Measurements from ENCODE around the gene DAPK2. TPM values are rescaled to one million over a fixed set of nuclear protein-coding genes. Genes with fewer than 3 reads are reported as not detected.

The DAPK2 gene
- polyA plus RNA-seq, 1 of the 3 experiments (the other 2 are of a cell fraction), result 1.4 TPM

- Histone ChIP-seq H3K36me3 (replicated peaks in 1 of 2; ENCODE audit: control insufficient read depth in 1 of 2, insufficient read depth in 2 of 2, low read length in 1 of 2) (no peaks in the 10 kb centered on the region), H3F3A (replicated peaks; ENCODE audit: insufficient read depth) (peaks cover 4% of the 10 kb centered on the region), H4K20me1 (ENCODE audit: insufficient read depth) (no peaks in the 10 kb centered on the region), H3K79me2 (ENCODE audit: insufficient read depth) (no peaks in the 10 kb centered on the region), H3K4me1 (ENCODE audit: control insufficient read depth in 1 of 2, insufficient read depth in 2 of 2, low read depth in 1 of 2, low read length in 1 of 2) (0 out of 4 replicates have a peak, but pooled peaks cover 0 to 7% of the 10 kb centered on the region in 2 experiments), H3K9me3 (no peaks in the 10 kb centered on the region), H3K9me2 (no peaks in the 10 kb centered on the region), H3K4me2 (no peak overlapping the region), H3K4me3 (ENCODE audit: low read depth in 2 of 2, low read length in 1 of 2) (no peak overlapping the region), H2AFZ (ENCODE audit: low read depth) (no peak overlapping the region), H3K27ac (ENCODE audit: low read depth in 2 of 2, low read length in 1 of 2) (no peak overlapping the region), H3K9ac (no peak overlapping the region), H3K27me3 (ENCODE audit: insufficient read depth) (no peaks in the 10 kb centered on the region)
- DNase-seq, result no peak
- ChIA-PET POLR2A (no interaction called here), CTCF (interaction anchor here (0.8 to 1.0 kb wide), 2 partner anchors 10 to 46 kb away, joined by 3 read pairs; no protein-coding TSS in a partner anchor)
- WGBS (ENCODE audit: low lambda C conversion rate), result 72% methylated on average over 5 of the region's 5 CpGs
- TF ChIP-seq CTCF (IDR thresholded peaks at IDR 0.05) (no peak), MAX (IDR thresholded peaks at IDR 0.05; ENCODE audit: low read depth) (no peak), REST (IDR thresholded peaks at IDR 0.05; ENCODE audit: low read depth, low read length) (no peak)
Observed at GRCh38 chr15:64001148-64001547, 45.1 kb downstream of the DAPK2 start.

- ChIA-PET CTCF (interaction anchor here (0.6 to 0.8 kb wide), 2 partner anchors 46 to 820 kb away, joined by 3 read pairs; no protein-coding TSS in a partner anchor), POLR2A (no interaction called here)
- no peaks in the 10 kb centered on the region for H3K79me2 ChIP-seq (ENCODE audit: insufficient read depth)
- peaks cover 4% of the 10 kb centered on the region for H3F3A ChIP-seq (replicated peaks; ENCODE audit: insufficient read depth)
- H2AFZ ChIP-seq (ENCODE audit: low read depth), result no peak overlapping the region
- no peaks in the 10 kb centered on the region for H3K9me2 ChIP-seq
- peaks cover 3 to 7% of the 10 kb centered on the region in 2 experiments; a peak in 1 of 4 replicates for H3K4me1 ChIP-seq (ENCODE audit: control insufficient read depth in 1 of 2, insufficient read depth in 2 of 2, low read depth in 1 of 2, low read length in 1 of 2)
- no peak overlapping the region for H3K27ac ChIP-seq (ENCODE audit: low read depth in 2 of 2, low read length in 1 of 2)
- H3K4me3 ChIP-seq (ENCODE audit: low read depth in 2 of 2, low read length in 1 of 2), result no peak overlapping the region
- no peaks in the 10 kb centered on the region for H3K27me3 ChIP-seq (ENCODE audit: insufficient read depth)
- WGBS (ENCODE audit: low lambda C conversion rate), result 98% methylated on average over 4 of the region's 4 CpGs
- H3K4me2 ChIP-seq, result no peak overlapping the region
- no peaks in the 10 kb centered on the region for H4K20me1 ChIP-seq (ENCODE audit: insufficient read depth)
- no peaks in the 10 kb centered on the region for H3K36me3 ChIP-seq (replicated peaks in 1 of 2; ENCODE audit: control insufficient read depth in 1 of 2, insufficient read depth in 2 of 2, low read length in 1 of 2)
- no peak overlapping the region for H3K9ac ChIP-seq
- no peak for TF ChIP-seq RXRA (IDR thresholded peaks at IDR 0.05; ENCODE audit: borderline replicate concordance, low read depth)
- TF ChIP-seq REST (IDR thresholded peaks at IDR 0.05; ENCODE audit: low read depth, low read length), result no peak
- TF ChIP-seq GATA2 (CRISPR knock-in tag; IDR thresholded peaks at IDR 0.05), result no peak
- TF ChIP-seq MEF2A (IDR thresholded peaks at IDR 0.05; ENCODE audit: borderline replicate concordance, low read depth), result no peak
- TF ChIP-seq MAX (IDR thresholded peaks at IDR 0.05; ENCODE audit: low read depth), result no peak
- TF ChIP-seq CTCF (IDR thresholded peaks at IDR 0.05), result no peak
- TF ChIP-seq CHD2 (IDR thresholded peaks at IDR 0.05; ENCODE audit: low read length, partially characterized antibody), result no peak
- DNase-seq, result no peak
- H3K9me3 ChIP-seq, result no peaks in the 10 kb centered on the region
Observed at GRCh38 chr15:64000183-64000951, 45.9 kb downstream of the DAPK2 start.

Data from SK-N-SH (cell line).